ENCODE results near the gene SNRPD3. TPM values are rescaled to one million over a fixed set of nuclear protein-coding genes. Genes with fewer than 3 reads are reported as not detected.
"Not testable (repeated sequence)": the region's sequence is repeated elsewhere in the genome, so short reads cannot be mapped to it uniquely, and the experiment has no call there.

Gene SNRPD3
- total RNA-seq, 4 donors from 2014 or later: 21.3 to 127 (median 93.8) TPM

DNA sequence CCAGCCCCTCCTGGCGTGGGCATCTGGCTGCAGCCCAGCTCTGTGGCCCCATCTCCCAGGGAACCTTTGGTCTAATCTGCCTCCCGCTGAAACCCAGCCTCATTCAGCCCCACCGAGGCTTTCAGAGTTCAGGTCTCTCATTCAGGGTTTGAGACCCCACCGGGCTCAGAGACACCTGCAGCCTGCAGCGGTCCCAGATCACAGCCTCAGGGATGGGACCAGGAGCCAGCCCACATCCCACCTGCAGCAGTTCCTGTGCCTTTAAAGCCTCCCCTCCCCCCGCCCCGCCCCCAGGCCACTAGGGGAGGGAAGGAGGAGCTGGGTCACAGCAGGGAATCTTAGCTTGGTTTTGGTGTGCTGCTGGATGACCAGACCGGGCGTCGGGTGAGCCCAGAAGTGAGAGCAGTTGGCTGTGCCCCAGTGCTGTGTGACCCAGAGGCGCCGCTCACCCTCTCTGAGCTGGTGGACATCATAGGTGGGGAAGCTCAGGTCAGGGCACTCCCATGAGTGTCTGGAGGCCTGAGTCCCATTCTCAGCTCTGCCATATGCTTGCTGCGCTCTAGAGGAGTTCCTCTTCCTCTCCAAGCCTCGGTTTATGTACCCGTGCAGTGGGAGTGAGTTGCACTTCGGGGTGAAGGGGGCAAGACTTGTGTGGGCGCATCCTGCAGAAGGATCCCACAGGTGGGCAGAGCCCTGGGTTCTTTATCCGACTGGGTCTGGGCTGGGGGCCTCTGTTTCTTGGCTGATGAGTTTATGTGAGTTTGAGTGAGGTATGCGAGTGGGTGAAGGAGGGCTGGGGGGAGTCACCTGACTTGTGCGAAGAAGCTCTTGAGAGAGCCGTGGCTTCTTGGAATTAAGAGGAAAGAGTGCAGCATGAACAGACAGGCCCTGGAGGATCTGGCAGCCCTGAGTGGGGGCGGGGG, 47.3 kb downstream of the SNRPD3 start, which contains the start of gene GGT1:
Gene GGT1, plus strand, starts transcription at position 347 of the 923 bp plus-strand sequence. CDS start 7,889 bp downstream, outside the sequence.
- in situ Hi-C loops (cut with MboI; ENCODE audit: low pct_ligation_motif_present in 1 of 4, low pct_unique_long_range_greater_than_20kb in 1 of 4, low sequenced_read_pairs in 3 of 4); H3K9me3 ChIP-seq; intact Hi-C loops (cut with DNase I; ENCODE audit: low total_unique reads); H3K36me3 ChIP-seq; H3K27me3 ChIP-seq: not testable (repeated sequence)
- TF ChIP-seq POLR2A (IDR thresholded peaks at IDR 0.05): peak; percentile 17
- Histone ChIP-seq H3K4me3 (peak within 1 kb of the TSS in 3 of 4 donors; percentile 15 to 41 (median 20)), H3K4me1 (peaks cover 5 to 36% (median 23%) of the 10 kb centered on the region in 4 donors), H3K27ac (peak within 1 kb of the TSS; percentile 64 to 76 (median 71))
- 50 to 68% methylated on average over 2 to 18 of the region's 22 CpGs for WGBS, 2 donors (ENCODE audit: low coverage in 1 of 2)
- DNase-seq: peak; percentile 41

DNA sequence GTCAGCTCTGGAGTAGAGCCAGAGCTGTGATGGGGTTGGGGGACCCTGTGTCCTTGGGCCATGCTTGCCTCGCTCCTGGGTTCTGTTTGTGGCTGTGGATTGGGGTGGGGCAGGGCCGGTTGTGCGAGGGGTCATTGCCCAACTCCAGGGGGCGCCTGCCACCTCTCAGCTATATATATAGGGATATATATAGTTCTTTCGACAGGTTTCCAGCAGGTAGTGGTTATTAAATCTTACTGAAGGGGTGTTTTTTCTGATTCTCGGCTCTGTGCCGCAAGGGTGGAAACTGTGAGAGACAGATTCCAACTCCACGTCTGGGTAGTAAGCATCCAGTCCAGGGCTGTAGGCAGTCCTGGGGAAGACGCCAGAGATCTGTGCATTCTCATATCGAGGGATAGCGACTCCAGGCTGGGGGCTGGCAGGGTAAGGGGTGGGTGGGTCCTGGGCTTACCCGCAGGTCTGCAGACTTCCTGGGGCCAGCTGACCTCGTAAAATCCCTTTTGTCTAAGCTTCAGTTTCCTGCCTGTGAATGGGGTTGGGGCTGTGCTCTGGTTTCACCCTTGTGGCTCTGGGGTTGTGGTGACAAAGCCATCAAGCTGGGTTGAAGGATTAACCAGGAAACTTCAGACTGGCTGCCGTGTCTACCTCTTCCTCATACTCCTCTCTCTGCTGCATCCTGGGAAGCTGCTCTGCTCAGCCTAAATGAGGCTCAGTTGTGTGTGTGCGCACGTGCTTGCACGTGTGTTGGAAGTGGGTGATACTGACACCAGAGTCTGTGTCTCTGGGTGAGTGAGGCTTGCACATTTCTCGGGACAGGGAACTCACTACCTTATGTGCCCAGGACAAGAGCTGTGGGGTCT, 48.2 kb downstream of the SNRPD3 start:
- in situ Hi-C loops (cut with MboI; ENCODE audit: low pct_ligation_motif_present in 1 of 4, low pct_unique_long_range_greater_than_20kb in 1 of 4, low sequenced_read_pairs in 3 of 4); H3K27me3 ChIP-seq; DNase-seq; intact Hi-C loops (cut with DNase I; ENCODE audit: low total_unique reads); H3K36me3 ChIP-seq; H3K9me3 ChIP-seq: not testable (repeated sequence)
- Histone ChIP-seq H3K4me3 (peak overlapping the region in 3 of 4 donors; percentile 15 to 41 (median 20)), H3K27ac (peak overlapping the region; percentile 62 to 76 (median 66)), H3K4me1 (peaks cover 5 to 36% (median 23%) of the 10 kb centered on the region in 4 donors)
- 18 to 21% methylated on average over 4 to 17 of the region's 18 CpGs for WGBS, 2 donors (ENCODE audit: low coverage in 1 of 2)
- TF ChIP-seq, protein P1, sequence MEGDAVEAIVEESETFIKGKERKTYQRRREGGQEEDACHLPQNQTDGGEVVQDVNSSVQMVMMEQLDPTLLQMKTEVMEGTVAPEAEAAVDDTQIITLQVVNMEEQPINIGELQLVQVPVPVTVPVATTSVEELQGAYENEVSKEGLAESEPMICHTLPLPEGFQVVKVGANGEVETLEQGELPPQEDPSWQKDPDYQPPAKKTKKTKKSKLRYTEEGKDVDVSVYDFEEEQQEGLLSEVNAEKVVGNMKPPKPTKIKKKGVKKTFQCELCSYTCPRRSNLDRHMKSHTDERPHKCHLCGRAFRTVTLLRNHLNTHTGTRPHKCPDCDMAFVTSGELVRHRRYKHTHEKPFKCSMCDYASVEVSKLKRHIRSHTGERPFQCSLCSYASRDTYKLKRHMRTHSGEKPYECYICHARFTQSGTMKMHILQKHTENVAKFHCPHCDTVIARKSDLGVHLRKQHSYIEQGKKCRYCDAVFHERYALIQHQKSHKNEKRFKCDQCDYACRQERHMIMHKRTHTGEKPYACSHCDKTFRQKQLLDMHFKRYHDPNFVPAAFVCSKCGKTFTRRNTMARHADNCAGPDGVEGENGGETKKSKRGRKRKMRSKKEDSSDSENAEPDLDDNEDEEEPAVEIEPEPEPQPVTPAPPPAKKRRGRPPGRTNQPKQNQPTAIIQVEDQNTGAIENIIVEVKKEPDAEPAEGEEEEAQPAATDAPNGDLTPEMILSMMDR (IDR thresholded peaks at IDR 0.05): peak in 2 of 5 experiments; percentile 11 to 16

DNA sequence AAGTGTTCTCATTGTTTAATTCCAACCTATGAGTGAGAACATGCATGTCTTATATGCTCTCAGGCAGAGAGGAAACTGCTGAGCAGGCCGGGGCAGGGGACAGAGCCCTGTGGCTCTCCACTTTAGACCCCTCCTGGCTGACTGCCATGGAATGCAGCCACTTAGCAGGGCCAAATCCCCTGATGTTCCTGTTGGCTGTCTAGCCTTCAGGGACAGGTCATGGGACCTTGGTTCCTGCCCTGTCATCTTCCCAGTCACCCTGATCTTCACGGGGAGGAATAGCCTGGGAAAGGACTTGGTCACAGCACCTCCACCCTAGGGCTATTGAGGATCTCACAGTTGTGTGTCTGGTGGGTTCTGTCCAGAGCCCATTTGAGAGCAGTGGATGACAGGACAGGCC, 50.5 kb downstream of the SNRPD3 start:
- in situ Hi-C loops (cut with MboI; ENCODE audit: low pct_ligation_motif_present in 1 of 4, low pct_unique_long_range_greater_than_20kb in 1 of 4, low sequenced_read_pairs in 3 of 4); DNase-seq; H3K27me3 ChIP-seq; H3K9me3 ChIP-seq; H3K27ac ChIP-seq; H3K4me3 ChIP-seq; H3K36me3 ChIP-seq; intact Hi-C loops (cut with DNase I; ENCODE audit: low total_unique reads): not testable (repeated sequence)
- WGBS, 2 donors (ENCODE audit: low coverage in 1 of 2): 81% methylated on average over 2 of the region's 2 CpGs; no CpG with 5 or more reads in 1 of the 2 donors
- peaks cover 5 to 27% (median 17%) of the 10 kb centered on the region in 4 donors for H3K4me1 ChIP-seq

DNA sequence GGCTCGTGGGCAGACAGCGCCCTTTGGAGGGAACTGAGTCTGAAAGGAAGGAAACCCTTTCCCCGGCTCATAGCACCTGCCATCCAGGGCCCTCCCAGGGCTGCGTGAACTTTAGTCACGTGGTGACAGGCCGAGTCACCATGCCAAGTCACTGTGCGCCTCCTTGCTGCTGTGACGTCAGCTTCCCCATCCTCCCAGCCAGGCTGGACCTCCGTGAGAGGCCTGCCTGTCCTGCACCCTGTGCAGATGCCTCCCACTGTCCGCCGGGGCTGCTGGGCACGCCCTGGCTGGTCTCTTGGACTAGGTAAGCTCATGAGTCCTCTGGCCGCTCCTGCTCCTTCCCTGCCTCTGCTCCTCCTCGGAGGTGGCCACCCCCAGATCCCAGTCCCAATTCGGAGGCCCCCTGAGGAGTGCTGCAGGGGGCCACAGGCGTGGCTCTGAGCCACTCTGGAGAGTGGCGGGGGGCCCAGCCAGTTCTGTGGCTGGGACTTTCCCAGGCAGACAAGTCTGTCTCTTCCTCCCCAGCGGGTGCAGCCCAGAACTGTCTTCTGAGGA, 51.7 kb downstream of the SNRPD3 start:
- DNase-seq: peak; percentile 56
- in situ Hi-C loops (cut with MboI; ENCODE audit: low pct_ligation_motif_present in 1 of 4, low pct_unique_long_range_greater_than_20kb in 1 of 4, low sequenced_read_pairs in 3 of 4); intact Hi-C loops (cut with DNase I; ENCODE audit: low total_unique reads); H3K36me3 ChIP-seq; H3K9me3 ChIP-seq; H3K27me3 ChIP-seq: not testable (repeated sequence)
- Histone ChIP-seq H3K27ac (peak overlapping the region in 1 of 4 donors; percentile 31), H3K4me3 (peak overlapping the region in 1 of 4 donors; percentile 26), H3K4me1 (peaks cover 4 to 17% (median 8%) of the 10 kb centered on the region in 4 donors)
- WGBS, 2 donors (ENCODE audit: low coverage in 1 of 2): 49% methylated on average over 18 of the region's 18 CpGs; no CpG with 5 or more reads in 1 of the 2 donors

DNA sequence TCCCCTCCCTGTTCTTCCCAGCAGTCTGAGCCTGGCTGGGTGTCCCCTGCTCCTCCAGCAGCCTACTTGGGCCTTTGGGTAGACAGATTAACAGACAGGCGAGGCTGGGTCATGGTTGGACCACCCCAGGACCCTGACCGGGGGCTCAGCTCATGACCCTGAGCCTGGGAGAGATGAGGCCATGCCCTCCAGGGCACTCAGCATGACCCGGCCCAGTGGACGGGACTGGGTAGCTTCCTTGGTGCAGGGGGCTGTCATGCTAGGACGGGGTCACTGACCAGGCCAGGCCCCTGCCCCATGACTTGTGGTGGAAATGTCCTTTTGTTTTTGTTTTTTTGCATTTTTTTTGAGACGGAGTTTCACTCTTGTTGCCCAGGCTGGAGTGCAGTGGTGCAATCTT, 52.5 kb downstream of the SNRPD3 start:
- H3K9me3 ChIP-seq; H3K27ac ChIP-seq; DNase-seq; H3K4me3 ChIP-seq; H3K36me3 ChIP-seq; intact Hi-C loops (cut with DNase I; ENCODE audit: low total_unique reads); H3K27me3 ChIP-seq; in situ Hi-C loops (cut with MboI; ENCODE audit: low pct_ligation_motif_present in 1 of 4, low pct_unique_long_range_greater_than_20kb in 1 of 4, low sequenced_read_pairs in 3 of 4): not testable (repeated sequence)
- H3K4me1 ChIP-seq: peaks cover 0 to 10% (median 6%) of the 10 kb centered on the region in 4 donors
- WGBS, 2 donors (ENCODE audit: low coverage in 1 of 2): 82% methylated on average over 6 of the region's 6 CpGs; no CpG with 5 or more reads in 1 of the 2 donors

DNA sequence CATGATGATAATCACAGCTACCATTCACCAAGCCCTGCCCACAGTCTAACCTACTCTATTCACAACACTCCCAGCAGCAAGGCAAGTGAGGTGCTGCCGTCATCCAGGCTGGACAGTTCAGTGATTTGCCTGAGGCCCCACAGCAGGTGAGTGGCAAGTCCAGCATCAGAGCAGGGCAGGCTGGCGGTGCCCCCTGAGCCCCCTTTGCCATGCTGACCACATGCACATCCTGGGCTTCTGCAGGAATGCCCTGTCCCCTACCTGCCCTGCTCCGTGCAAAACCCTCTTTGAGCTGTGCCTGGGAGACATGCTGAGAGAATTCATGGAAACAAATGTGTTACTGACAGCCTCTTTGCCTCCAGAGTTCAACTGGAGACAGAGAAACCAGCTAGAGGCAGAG, 54.1 kb downstream of the SNRPD3 start:
- H3K27me3 ChIP-seq; H3K9me3 ChIP-seq; DNase-seq; in situ Hi-C loops (cut with MboI; ENCODE audit: low pct_ligation_motif_present in 1 of 4, low pct_unique_long_range_greater_than_20kb in 1 of 4, low sequenced_read_pairs in 3 of 4); H3K36me3 ChIP-seq; H3K27ac ChIP-seq; H3K4me1 ChIP-seq; intact Hi-C loops (cut with DNase I; ENCODE audit: low total_unique reads); H3K4me3 ChIP-seq: not testable (repeated sequence)
- 92% methylated on average over 2 of the region's 3 CpGs; no CpG with 5 or more reads in 1 of the 2 donors for WGBS, 2 donors (ENCODE audit: low coverage in 1 of 2)

DNA sequence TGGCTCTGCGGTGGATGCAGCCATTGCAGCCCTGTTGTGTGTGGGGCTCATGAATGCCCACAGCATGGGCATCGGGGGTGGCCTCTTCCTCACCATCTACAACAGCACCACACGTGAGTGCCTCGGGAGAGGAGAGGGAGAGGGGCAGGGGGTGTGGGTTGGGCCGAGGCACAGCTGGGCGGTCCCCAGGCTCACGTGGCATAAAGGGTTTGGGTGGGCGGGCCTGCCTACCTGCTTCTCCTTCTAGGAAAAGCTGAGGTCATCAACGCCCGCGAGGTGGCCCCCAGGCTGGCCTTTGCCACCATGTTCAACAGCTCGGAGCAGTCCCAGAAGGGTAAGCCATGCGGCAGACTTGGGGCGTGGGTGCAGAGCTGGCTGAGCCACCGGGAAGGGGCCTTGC, 59.0 kb downstream of the SNRPD3 start:
- DNase-seq; H3K4me3 ChIP-seq; H3K9me3 ChIP-seq; in situ Hi-C loops (cut with MboI; ENCODE audit: low pct_ligation_motif_present in 1 of 4, low pct_unique_long_range_greater_than_20kb in 1 of 4, low sequenced_read_pairs in 3 of 4); H3K27me3 ChIP-seq; H3K36me3 ChIP-seq; H3K4me1 ChIP-seq; H3K27ac ChIP-seq; intact Hi-C loops (cut with DNase I; ENCODE audit: low total_unique reads): not testable (repeated sequence)
- WGBS, 2 donors (ENCODE audit: low coverage in 1 of 2): 86% methylated on average over 13 of the region's 15 CpGs; no CpG with 5 or more reads in 1 of the 2 donors

DNA sequence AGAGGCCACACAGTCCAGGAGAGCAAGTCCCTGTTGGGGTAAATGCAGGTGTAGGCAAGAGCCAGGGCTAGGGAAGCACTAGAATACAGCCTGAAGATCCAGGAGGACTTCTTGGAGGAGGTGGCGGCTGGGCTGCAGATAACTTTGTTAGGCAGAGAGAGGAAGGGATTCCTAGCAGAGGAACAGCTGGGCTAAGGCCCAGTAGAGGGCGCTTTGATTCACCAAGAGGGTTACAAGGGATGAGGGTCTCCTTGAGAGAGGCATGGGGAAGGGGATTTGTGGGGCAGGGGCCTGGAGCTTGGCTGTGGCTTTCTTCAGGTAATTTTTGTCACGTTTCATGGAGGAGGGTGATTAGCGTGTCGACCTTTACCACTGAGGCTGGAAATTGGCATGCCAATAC, 65.4 kb downstream of the SNRPD3 start:
- WGBS, 2 donors (ENCODE audit: low coverage in 1 of 2): 62% methylated on average over 3 of the region's 5 CpGs; no CpG with 5 or more reads in 1 of the 2 donors
- DNase-seq; H3K9me3 ChIP-seq; H3K27ac ChIP-seq; H3K4me1 ChIP-seq; H3K36me3 ChIP-seq; H3K4me3 ChIP-seq; in situ Hi-C loops (cut with MboI; ENCODE audit: low pct_ligation_motif_present in 1 of 4, low pct_unique_long_range_greater_than_20kb in 1 of 4, low sequenced_read_pairs in 3 of 4); intact Hi-C loops (cut with DNase I; ENCODE audit: low total_unique reads); H3K27me3 ChIP-seq: not testable (repeated sequence)

DNA sequence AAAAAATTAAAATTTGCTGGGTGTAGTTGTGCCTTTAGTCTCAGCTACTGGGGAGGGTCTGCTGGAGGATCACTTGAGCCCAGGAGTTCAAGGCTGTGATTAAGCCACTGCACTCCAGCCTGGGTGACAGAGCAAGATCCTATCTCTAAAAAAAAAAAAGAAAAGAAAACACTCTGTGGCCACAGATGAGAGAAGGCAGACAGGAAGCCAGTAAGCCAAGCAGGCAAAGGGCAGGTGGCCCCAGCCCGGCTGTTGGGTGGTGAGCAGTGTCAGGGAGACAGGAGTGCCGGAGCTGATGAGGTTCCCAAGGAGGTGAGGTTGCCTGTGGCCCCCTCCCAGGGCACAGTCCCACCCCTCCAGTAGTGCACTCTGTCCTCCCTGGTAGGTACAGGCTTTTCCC, 66.8 kb downstream of the SNRPD3 start:
- in situ Hi-C loops (cut with MboI; ENCODE audit: low pct_ligation_motif_present in 1 of 4, low pct_unique_long_range_greater_than_20kb in 1 of 4, low sequenced_read_pairs in 3 of 4); intact Hi-C loops (cut with DNase I; ENCODE audit: low total_unique reads); H3K4me3 ChIP-seq; H3K27me3 ChIP-seq; H3K9me3 ChIP-seq; H3K36me3 ChIP-seq; H3K4me1 ChIP-seq; DNase-seq; H3K27ac ChIP-seq: not testable (repeated sequence)
- WGBS, 2 donors (ENCODE audit: low coverage in 1 of 2): 53% methylated on average over 2 of the region's 2 CpGs; no CpG with 5 or more reads in 1 of the 2 donors

Measured in transverse colon (tissue), 4 donors.